ENCODE results near the gene SLC6A7.

SLC6A7 gene

DNA sequence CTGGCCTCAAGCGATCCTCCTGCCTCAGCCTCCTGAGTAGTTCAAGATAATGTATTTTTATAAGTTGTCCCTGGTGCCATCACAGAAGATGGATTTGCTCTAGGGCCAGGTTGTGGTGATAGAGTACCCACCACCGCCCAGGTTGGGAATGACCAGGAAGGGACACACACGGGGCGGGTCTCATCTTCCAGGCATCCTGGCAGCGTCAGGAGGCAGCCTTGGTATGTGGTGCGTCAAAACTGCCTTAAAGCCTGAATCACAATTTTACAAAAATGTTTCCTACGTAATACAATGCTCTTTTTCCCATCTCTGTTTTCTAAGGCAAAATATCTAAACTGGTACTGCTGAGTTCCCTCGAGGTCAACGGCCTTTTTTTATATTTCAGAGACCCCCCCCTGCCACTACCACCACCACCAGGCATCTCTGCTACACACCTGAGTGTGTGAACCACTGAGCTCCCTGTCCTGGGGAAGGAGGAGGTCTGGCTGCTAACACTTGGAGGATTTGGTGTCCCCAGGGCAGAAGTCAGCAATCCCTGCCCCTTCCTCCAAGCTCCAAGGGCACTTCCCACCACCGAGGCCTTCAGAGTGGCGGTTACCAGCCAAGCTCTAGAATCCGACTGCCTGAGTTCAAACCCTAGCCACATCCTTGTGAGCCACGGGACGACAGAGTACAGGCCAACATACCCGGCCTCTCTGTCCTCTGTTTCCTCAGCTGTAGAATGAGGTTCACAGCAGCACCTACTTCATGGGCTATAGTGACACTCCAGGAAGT, 47.3 kb downstream of the SLC6A7 start:
- Histone ChIP-seq H3K36me3 (ENCODE audit: control insufficient read depth in 1 of 2, insufficient read depth in 2 of 2, low read depth in 1 of 2, low read length in 2 of 2) (peaks cover 0 to 14% of the 10 kb centered on the region in 2 experiments), H3K27ac (ENCODE audit: low read length, poor library complexity, severe bottlenecking) (no peak overlapping the region), H3K9ac (ENCODE audit: low read length) (no peak overlapping the region), H3K18ac (ENCODE audit: low read depth in 1 of 2, low read length in 2 of 2) (no peak overlapping the region), H4K91ac (ENCODE audit: low read length) (no peak overlapping the region), H3K9me3 (ENCODE audit: control insufficient read depth, low read length) (no peaks in the 10 kb centered on the region), H2BK120ac (ENCODE audit: low read depth, low read length) (no peak overlapping the region), H3K4ac (ENCODE audit: low read depth in 1 of 2, low read length in 2 of 2) (no peak overlapping the region), H3K79me1 (replicated peaks; ENCODE audit: low read length, poor library complexity, severe bottlenecking) (no peaks in the 10 kb centered on the region), H4K8ac (ENCODE audit: low read length) (no peak overlapping the region), H3K4me1 (ENCODE audit: control insufficient read depth, insufficient read depth, low read depth, low read length) (no peaks in the 10 kb centered on the region), H2BK5ac (ENCODE audit: low read depth, low read length, poor library complexity, severe bottlenecking) (no peak overlapping the region), H2AFZ (ENCODE audit: low read depth, low read length) (no peak overlapping the region), H2BK15ac (ENCODE audit: low read depth, poor library complexity, severe bottlenecking) (no peak overlapping the region), H2BK12ac (ENCODE audit: low read length in 2 of 2) (no peak overlapping the region), H3K27me3 (ENCODE audit: control insufficient read depth in 1 of 2, insufficient read depth in 1 of 2, low read length in 2 of 2) (no peaks in the 10 kb centered on the region), H3K4me2 (ENCODE audit: low read length, poor library complexity, severe bottlenecking) (no peak overlapping the region), H3K23ac (ENCODE audit: low read length in 2 of 2) (no peak overlapping the region), H3K4me3 (ENCODE audit: insufficient read depth in 1 of 2, low read depth in 1 of 2, low read length in 2 of 2) (no peak overlapping the region), H2AK5ac (ENCODE audit: low read length, severe bottlenecking) (no peak overlapping the region), H3K14ac (ENCODE audit: low read length in 2 of 2) (no peak overlapping the region)
- 96% methylated on average over 15 of the region's 15 CpGs for WGBS
- no peak for DNase-seq

DNA sequence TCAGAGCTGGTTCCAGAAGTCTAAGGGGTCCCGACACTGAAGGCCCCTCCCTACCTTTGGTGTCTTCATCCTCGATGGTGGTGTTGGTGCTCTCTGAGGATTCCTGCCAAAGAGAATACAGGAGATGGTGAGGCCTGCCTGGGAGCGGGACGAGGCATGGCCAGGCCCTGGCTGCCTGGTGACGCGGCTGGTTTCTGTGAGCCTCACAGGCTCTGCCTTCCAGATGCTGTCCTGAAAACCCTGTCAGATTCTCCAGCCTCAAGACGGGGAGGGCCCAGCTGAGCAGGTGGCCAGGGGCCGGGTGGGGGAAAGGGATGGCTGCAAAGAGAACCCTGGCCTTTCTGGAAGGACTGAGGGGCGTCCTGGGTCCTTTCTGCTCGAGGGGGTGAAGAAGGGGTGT, 48.8 kb downstream of the SLC6A7 start:
- Histone ChIP-seq H2AK5ac (ENCODE audit: low read length, severe bottlenecking) (no peak overlapping the region), H3K18ac (ENCODE audit: low read depth in 1 of 2, low read length in 2 of 2) (no peak overlapping the region), H3K4me2 (ENCODE audit: low read length, poor library complexity, severe bottlenecking) (no peak overlapping the region), H3K4me1 (ENCODE audit: control insufficient read depth, insufficient read depth, low read depth, low read length) (peaks cover 3% of the 10 kb centered on the region), H2BK15ac (ENCODE audit: low read depth, poor library complexity, severe bottlenecking) (peak overlapping the region; percentile 57), H3K36me3 (ENCODE audit: control insufficient read depth in 1 of 2, insufficient read depth in 2 of 2, low read depth in 1 of 2, low read length in 2 of 2) (peaks cover 0 to 17% of the 10 kb centered on the region in 2 experiments), H3K9ac (ENCODE audit: low read length) (no peak overlapping the region), H2BK5ac (ENCODE audit: low read depth, low read length, poor library complexity, severe bottlenecking) (no peak overlapping the region), H2BK12ac (ENCODE audit: low read length in 2 of 2) (no peak overlapping the region), H2AFZ (ENCODE audit: low read depth, low read length) (no peak overlapping the region), H3K23ac (ENCODE audit: low read length in 2 of 2) (no peak overlapping the region), H3K9me3 (ENCODE audit: control insufficient read depth, low read length) (no peaks in the 10 kb centered on the region), H4K91ac (ENCODE audit: low read length) (no peak overlapping the region), H3K4ac (ENCODE audit: low read depth in 1 of 2, low read length in 2 of 2) (no peak overlapping the region), H4K8ac (ENCODE audit: low read length) (no peak overlapping the region), H3K14ac (ENCODE audit: low read length in 2 of 2) (no peak overlapping the region), H3K79me1 (replicated peaks; ENCODE audit: low read length, poor library complexity, severe bottlenecking) (no peaks in the 10 kb centered on the region), H3K27ac (ENCODE audit: low read length, poor library complexity, severe bottlenecking) (no peak overlapping the region), H2BK120ac (ENCODE audit: low read depth, low read length) (no peak overlapping the region), H3K4me3 (ENCODE audit: insufficient read depth in 1 of 2, low read depth in 1 of 2, low read length in 2 of 2) (no peak overlapping the region), H3K27me3 (ENCODE audit: control insufficient read depth in 1 of 2, insufficient read depth in 1 of 2, low read length in 2 of 2) (no peaks in the 10 kb centered on the region)
- 91% methylated on average over 10 of the region's 10 CpGs for WGBS
- no peak for DNase-seq

DNA sequence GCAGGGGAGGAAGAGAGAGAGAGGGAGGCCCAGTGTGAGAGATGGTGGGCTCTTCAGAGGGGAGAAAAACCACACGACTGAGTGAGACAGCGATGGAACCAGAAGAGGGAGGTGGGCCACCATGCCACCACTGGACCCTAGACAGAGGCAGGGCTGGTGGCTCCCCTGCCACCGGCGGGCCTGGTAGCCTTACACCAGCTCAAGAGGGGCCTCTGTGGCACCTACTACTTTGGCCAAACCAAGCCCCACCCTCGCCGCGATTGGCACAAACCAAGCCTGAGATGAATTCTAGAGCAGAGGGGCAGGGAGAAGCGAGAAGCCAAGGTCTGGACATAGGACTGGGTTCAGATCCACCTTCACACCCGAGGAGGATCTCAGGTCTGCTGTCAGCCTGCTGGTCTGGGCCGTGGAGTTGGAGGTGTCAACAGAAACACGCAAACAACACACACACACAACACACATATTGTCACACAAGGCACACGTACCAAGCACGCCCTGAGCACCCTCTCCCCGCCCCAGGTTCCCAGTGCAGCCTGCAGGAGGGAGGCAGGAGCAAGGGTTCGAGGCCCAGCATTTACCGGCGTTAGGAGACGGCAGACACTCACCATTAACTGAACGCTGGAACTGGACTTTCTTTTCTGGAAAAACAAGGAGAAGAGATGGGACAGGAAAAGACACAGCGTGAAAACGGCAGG, 49.4 kb downstream of the SLC6A7 start:
- Histone ChIP-seq H4K8ac (ENCODE audit: low read length) (no peak overlapping the region), H3K9ac (ENCODE audit: low read length) (no peak overlapping the region), H3K36me3 (ENCODE audit: control insufficient read depth in 1 of 2, insufficient read depth in 2 of 2, low read depth in 1 of 2, low read length in 2 of 2) (peaks cover 0 to 17% of the 10 kb centered on the region in 2 experiments), H2AK5ac (ENCODE audit: low read length, severe bottlenecking) (no peak overlapping the region), H3K27ac (ENCODE audit: low read length, poor library complexity, severe bottlenecking) (no peak overlapping the region), H4K91ac (ENCODE audit: low read length) (no peak overlapping the region), H2BK120ac (ENCODE audit: low read depth, low read length) (no peak overlapping the region), H3K18ac (ENCODE audit: low read depth in 1 of 2, low read length in 2 of 2) (no peak overlapping the region), H3K23ac (ENCODE audit: low read length in 2 of 2) (no peak overlapping the region), H2BK12ac (ENCODE audit: low read length in 2 of 2) (no peak overlapping the region), H3K4me2 (ENCODE audit: low read length, poor library complexity, severe bottlenecking) (no peak overlapping the region), H3K14ac (ENCODE audit: low read length in 2 of 2) (peak overlapping the region in 1 of 2 experiments; percentile 21), H2BK15ac (ENCODE audit: low read depth, poor library complexity, severe bottlenecking) (no peak overlapping the region), H3K4me1 (ENCODE audit: control insufficient read depth, insufficient read depth, low read depth, low read length) (peaks cover 3% of the 10 kb centered on the region), H3K79me1 (replicated peaks; ENCODE audit: low read length, poor library complexity, severe bottlenecking) (no peaks in the 10 kb centered on the region), H3K27me3 (ENCODE audit: control insufficient read depth in 1 of 2, insufficient read depth in 1 of 2, low read length in 2 of 2) (no peaks in the 10 kb centered on the region), H2AFZ (ENCODE audit: low read depth, low read length) (no peak overlapping the region), H3K9me3 (ENCODE audit: control insufficient read depth, low read length) (no peaks in the 10 kb centered on the region), H3K4me3 (ENCODE audit: insufficient read depth in 1 of 2, low read depth in 1 of 2, low read length in 2 of 2) (no peak overlapping the region), H2BK5ac (ENCODE audit: low read depth, low read length, poor library complexity, severe bottlenecking) (no peak overlapping the region), H3K4ac (ENCODE audit: low read depth in 1 of 2, low read length in 2 of 2) (no peak overlapping the region)
- 95% methylated on average over 21 of the region's 21 CpGs for WGBS
- DNase-seq: no peak

DNA sequence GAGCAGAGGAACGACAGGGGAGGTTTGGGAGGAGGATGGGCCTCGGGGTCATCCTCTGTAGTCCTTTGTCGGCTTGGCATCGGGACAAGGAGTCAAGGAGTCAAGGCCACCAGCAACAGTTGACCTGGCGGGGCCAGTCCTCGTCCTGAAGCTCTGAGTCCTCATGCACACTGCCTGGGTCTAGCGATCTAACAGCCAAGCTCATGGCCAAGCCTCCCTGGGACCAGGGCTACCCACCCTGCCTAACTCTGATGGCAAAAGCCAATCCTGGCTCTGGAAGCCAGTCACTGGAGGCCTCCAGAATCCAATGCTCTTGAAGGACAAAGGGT, 49.9 kb downstream of the SLC6A7 start:
- Histone ChIP-seq H3K9ac (ENCODE audit: low read length) (no peak overlapping the region), H3K27me3 (ENCODE audit: control insufficient read depth in 1 of 2, insufficient read depth in 1 of 2, low read length in 2 of 2) (no peaks in the 10 kb centered on the region), H3K36me3 (ENCODE audit: control insufficient read depth in 1 of 2, insufficient read depth in 2 of 2, low read depth in 1 of 2, low read length in 2 of 2) (peaks cover 0 to 17% of the 10 kb centered on the region in 2 experiments), H2AFZ (ENCODE audit: low read depth, low read length) (no peak overlapping the region), H3K18ac (ENCODE audit: low read depth in 1 of 2, low read length in 2 of 2) (no peak overlapping the region), H3K27ac (ENCODE audit: low read length, poor library complexity, severe bottlenecking) (no peak overlapping the region), H2BK15ac (ENCODE audit: low read depth, poor library complexity, severe bottlenecking) (no peak overlapping the region), H3K4ac (ENCODE audit: low read depth in 1 of 2, low read length in 2 of 2) (no peak overlapping the region), H3K4me3 (ENCODE audit: insufficient read depth in 1 of 2, low read depth in 1 of 2, low read length in 2 of 2) (no peak overlapping the region), H4K8ac (ENCODE audit: low read length) (no peak overlapping the region), H4K91ac (ENCODE audit: low read length) (no peak overlapping the region), H3K9me3 (ENCODE audit: control insufficient read depth, low read length) (no peaks in the 10 kb centered on the region), H3K79me1 (replicated peaks; ENCODE audit: low read length, poor library complexity, severe bottlenecking) (no peaks in the 10 kb centered on the region), H3K23ac (ENCODE audit: low read length in 2 of 2) (no peak overlapping the region), H2BK12ac (ENCODE audit: low read length in 2 of 2) (no peak overlapping the region), H3K14ac (ENCODE audit: low read length in 2 of 2) (no peak overlapping the region), H2BK5ac (ENCODE audit: low read depth, low read length, poor library complexity, severe bottlenecking) (no peak overlapping the region), H3K4me1 (ENCODE audit: control insufficient read depth, insufficient read depth, low read depth, low read length) (peaks cover 3% of the 10 kb centered on the region), H3K4me2 (ENCODE audit: low read length, poor library complexity, severe bottlenecking) (no peak overlapping the region), H2BK120ac (ENCODE audit: low read depth, low read length) (no peak overlapping the region), H2AK5ac (ENCODE audit: low read length, severe bottlenecking) (no peak overlapping the region)
- no peak for DNase-seq
- 87% methylated on average over 7 of the region's 7 CpGs for WGBS
